OCI-LY3 (cell line): ENCODE data around the gene SIX1.

ENCODE experiments used
- H2AFZ ChIP-seq: fragments of 200-600, 300-600 bp; shearing (Covaris generic); 2 replicates; pipeline ENCODE4 v1.6.0; 2014; ENCODE audit warnings: antibody characterized with exemption, low read depth, low read length
- H3K27ac ChIP-seq: fragments of 200-600, 300-600 bp; sonication (generic); 2 replicates; pipeline ENCODE4 v1.5.1; 2014; ENCODE audit warnings: mild to moderate bottlenecking, low read length, moderate library complexity, mixed read lengths
- H3K27me3 ChIP-seq: fragments of 200-600, 300-600 bp; sonication (generic); 2 replicates; pipeline ENCODE4 v1.6.1; 2014; ENCODE audit warnings: low read depth, low read length, mixed read lengths
- H3K36me3 ChIP-seq: fragments of 200-600, 300-600 bp; sonication (generic); replicated peaks from 2 replicates; pipeline ENCODE3; 2014; ENCODE audit warnings: low read depth, low read length, mixed read lengths
- H3K4me1 ChIP-seq: fragments of 300-600, 200-600 bp; sonication (generic); 2 replicates; pipeline ENCODE4 v1.6.1; 2014; ENCODE audit warnings: low read length, mixed read lengths
- H3K4me2 ChIP-seq: fragments of 200-600, 300-600 bp; sonication (generic); 2 replicates; pipeline ENCODE4 v1.6.1; 2014; ENCODE audit warnings: low read length, mixed read lengths
- H3K4me3 ChIP-seq: fragments of 300-600, 200-600 bp; sonication (generic); 2 replicates; pipeline ENCODE4 v1.5.1; 2014; ENCODE audit warnings: antibody characterized with exemption, mild to moderate bottlenecking, low read length, moderate library complexity
- H3K79me2 ChIP-seq: fragments of 300-600, 200-600 bp; shearing (Covaris generic); 2 replicates; pipeline ENCODE4 v1.6.1; 2014; ENCODE audit warnings: mild to moderate bottlenecking, low read length, mixed read lengths
- H3K9ac ChIP-seq: fragments of 300-600, 200-600 bp; shearing (Covaris generic); 2 replicates; pipeline ENCODE4 v1.6.0; 2014; ENCODE audit warnings: mild to moderate bottlenecking, low read length, moderate library complexity
- H3K9me3 ChIP-seq: fragments of 200-600, 300-600 bp; shearing (Covaris generic); 2 replicates; pipeline ENCODE4 v1.6.1; 2014; ENCODE audit warnings: low read length, mixed read lengths; ENCODE audit not compliant: insufficient read depth
- H4K20me1 ChIP-seq: fragments of 200-600, 300-600 bp; sonication (generic); 2 replicates; pipeline ENCODE4 v1.6.1; 2016; ENCODE audit warnings: low read length, mixed read lengths; ENCODE audit not compliant: insufficient read depth
- EZH2phosphoT487 ChIP-seq: fragments of 200-600 bp; shearing (Covaris generic); IDR thresholded peaks from 2 replicates; pipeline ENCODE4 v1.6.1; 2018; ENCODE audit warnings: antibody characterized with exemption, mixed run types, low read depth
- TF ChIP-seq, protein P1 (sequence below): fragments of 200-600, 300-600 bp; sonication (generic); IDR thresholded peaks from 2 replicates; pipeline ENCODE4 v1.5.1; 2014; ENCODE audit warnings: antibody characterized with exemption, low read length, low read depth

SIX1 gene

DNA sequence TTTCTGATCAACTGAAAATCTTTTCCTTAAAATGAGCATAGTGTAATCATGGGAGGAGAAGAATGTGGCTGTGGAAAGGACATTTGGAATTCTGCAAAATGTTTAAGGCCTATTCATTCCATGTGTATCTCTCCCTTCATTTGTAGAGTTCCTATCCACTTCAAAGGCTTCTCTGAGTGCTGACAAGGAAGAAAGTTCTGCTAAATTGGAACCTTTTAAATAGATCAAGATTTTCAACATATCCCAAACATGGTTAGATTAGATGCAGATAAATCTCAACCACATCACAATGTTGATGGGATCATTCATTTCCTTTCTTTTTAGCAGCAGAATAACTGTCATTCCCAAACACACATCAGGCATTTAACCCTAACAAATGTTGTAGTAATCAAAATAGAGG is 28.4 kb upstream of the SIX1 start:
- Histone ChIP-seq H3K4me3 (no peak overlapping the region), H3K79me2 (no peaks in the 10 kb centered on the region), H3K9ac (no peak overlapping the region), H3K4me1 (no peaks in the 10 kb centered on the region), H3K9me3 (no peaks in the 10 kb centered on the region), H4K20me1 (no peaks in the 10 kb centered on the region), H2AFZ (no peak overlapping the region), H3K4me2 (no peak overlapping the region), H3K36me3 (no peaks in the 10 kb centered on the region), H3K27ac (no peak overlapping the region), H3K27me3 (no peaks in the 10 kb centered on the region)
- TF ChIP-seq, protein P1, sequence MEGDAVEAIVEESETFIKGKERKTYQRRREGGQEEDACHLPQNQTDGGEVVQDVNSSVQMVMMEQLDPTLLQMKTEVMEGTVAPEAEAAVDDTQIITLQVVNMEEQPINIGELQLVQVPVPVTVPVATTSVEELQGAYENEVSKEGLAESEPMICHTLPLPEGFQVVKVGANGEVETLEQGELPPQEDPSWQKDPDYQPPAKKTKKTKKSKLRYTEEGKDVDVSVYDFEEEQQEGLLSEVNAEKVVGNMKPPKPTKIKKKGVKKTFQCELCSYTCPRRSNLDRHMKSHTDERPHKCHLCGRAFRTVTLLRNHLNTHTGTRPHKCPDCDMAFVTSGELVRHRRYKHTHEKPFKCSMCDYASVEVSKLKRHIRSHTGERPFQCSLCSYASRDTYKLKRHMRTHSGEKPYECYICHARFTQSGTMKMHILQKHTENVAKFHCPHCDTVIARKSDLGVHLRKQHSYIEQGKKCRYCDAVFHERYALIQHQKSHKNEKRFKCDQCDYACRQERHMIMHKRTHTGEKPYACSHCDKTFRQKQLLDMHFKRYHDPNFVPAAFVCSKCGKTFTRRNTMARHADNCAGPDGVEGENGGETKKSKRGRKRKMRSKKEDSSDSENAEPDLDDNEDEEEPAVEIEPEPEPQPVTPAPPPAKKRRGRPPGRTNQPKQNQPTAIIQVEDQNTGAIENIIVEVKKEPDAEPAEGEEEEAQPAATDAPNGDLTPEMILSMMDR: no peak
- no peak for TF ChIP-seq EZH2phosphoT487

DNA sequence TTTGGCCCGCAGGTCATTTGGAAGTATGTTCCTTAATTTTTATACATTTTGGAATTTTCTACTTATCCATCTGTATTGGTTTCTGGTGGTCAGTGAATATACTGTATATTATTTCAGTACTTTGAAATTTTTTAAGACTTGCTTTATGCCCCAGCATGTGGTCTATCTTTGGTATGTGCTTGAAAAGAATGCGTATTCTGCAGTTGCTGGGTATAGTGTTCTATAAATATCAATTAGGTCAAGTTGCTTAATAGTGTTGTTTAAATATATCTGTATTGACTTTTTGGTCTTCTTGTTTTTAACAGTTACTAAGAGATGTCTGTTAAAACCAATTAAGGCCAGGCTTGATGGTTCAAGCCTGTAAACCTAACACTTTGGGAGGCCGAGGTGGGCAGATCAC is 21.7 kb upstream of the SIX1 start:
- Histone ChIP-seq H3K79me2 (no peaks in the 10 kb centered on the region), H3K9me3 (no peaks in the 10 kb centered on the region), H3K27me3 (no peaks in the 10 kb centered on the region), H3K4me2 (no peak overlapping the region), H3K4me1 (no peaks in the 10 kb centered on the region), H3K4me3 (no peak overlapping the region), H2AFZ (no peak overlapping the region), H3K27ac (no peak overlapping the region), H3K36me3 (no peaks in the 10 kb centered on the region), H3K9ac (no peak overlapping the region), H4K20me1 (no peaks in the 10 kb centered on the region)
- TF ChIP-seq, protein P1: no peak
- TF ChIP-seq EZH2phosphoT487: no peak

DNA sequence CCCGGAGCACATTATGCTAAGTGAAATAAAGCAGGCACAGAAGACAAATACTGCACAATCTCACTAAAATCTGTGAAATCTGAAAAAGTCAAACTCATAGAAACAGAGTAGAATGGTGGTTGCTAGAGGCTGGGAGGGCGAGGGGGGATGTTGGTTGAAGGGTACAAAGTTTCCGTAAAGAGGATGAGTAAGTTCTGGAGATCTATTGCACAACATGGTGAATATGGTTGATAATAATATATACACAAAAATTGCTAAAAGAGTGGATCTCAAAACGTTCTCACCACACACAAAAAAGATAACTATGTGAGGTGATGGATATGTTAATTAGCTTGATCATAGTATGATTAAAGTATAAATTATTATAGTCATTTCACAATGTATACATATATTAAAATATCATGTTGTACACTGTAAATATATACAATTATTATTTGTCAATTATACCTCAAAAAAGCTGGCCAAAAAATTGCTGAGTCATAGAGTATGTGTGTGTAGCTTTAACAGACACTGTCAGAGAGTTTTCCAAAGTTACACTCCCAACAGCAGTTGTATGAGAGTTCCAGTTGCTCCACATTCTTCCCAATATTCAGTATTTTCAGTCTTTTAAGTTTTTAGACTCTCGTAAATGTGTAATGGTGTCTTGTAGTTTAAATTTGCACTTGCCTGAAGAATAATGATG is 19.3 kb upstream of the SIX1 start:
- no peak overlapping the region for H3K27ac ChIP-seq
- no peak overlapping the region for H2AFZ ChIP-seq
- TF ChIP-seq, protein P1: no peak
- no peak for TF ChIP-seq EZH2phosphoT487
- H3K9ac ChIP-seq: no peak overlapping the region
- H3K4me1 ChIP-seq: no peaks in the 10 kb centered on the region
- H3K36me3 ChIP-seq: no peaks in the 10 kb centered on the region
- H3K9me3 ChIP-seq: no peaks in the 10 kb centered on the region
- H4K20me1 ChIP-seq: no peaks in the 10 kb centered on the region
- H3K4me2 ChIP-seq: no peak overlapping the region
- H3K4me3 ChIP-seq: no peak overlapping the region
- no peaks in the 10 kb centered on the region for H3K27me3 ChIP-seq
- no peaks in the 10 kb centered on the region for H3K79me2 ChIP-seq

DNA sequence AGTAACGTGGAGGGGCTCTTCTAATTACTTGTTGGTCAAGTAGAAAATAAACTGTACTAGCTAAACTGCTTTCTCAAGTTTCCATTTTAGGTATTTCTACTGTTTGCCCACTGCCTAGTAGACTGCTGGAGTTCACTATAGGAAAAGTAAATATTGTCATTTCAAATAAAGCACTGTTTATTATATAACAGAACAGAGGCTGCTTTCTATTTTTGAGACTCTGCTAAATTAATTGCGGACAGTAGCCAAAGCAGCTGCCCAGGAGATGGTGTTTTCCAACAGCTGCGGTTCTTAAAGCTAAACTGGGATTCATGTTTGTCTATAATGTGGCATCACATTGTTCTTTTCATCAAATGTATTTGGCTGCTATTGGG is 15.9 kb upstream of the SIX1 start:
- no peaks in the 10 kb centered on the region for H3K36me3 ChIP-seq
- no peak overlapping the region for H3K4me3 ChIP-seq
- no peak overlapping the region for H3K27ac ChIP-seq
- no peaks in the 10 kb centered on the region for H4K20me1 ChIP-seq
- no peaks in the 10 kb centered on the region for H3K79me2 ChIP-seq
- peaks cover 6% of the 10 kb centered on the region for H3K4me1 ChIP-seq
- TF ChIP-seq EZH2phosphoT487: no peak
- TF ChIP-seq, protein P1: no peak
- no peak overlapping the region for H3K4me2 ChIP-seq
- no peaks in the 10 kb centered on the region for H3K9me3 ChIP-seq
- no peaks in the 10 kb centered on the region for H3K27me3 ChIP-seq
- H2AFZ ChIP-seq: no peak overlapping the region
- H3K9ac ChIP-seq: no peak overlapping the region
